Embryonic facial prominence (tissue), 1 donor: ENCODE results near the gene HNRNPUL1.
"Not testable (repeated sequence)": the region's sequence is repeated elsewhere in the genome, so short reads cannot be mapped to it uniquely, and the experiment has no call there.

Source experiments
- DNase-seq: peaks from one replicate; pipeline ENCODE4 v3.0.0-alpha.2; 2016; ENCODE audit errors: extremely low spot score

Gene HNRNPUL1

GRCh38 chr19:41263850-41264580 lies at the start of gene HNRNPUL1:
HNRNPUL1 (plus strand) TSS chr19:41264372; CDS start chr19:41264504, 132 bp downstream.
- peak; percentile 100 for DNase-seq

GRCh38 chr19:41217741-41218140 lies 46.4 kb upstream of the HNRNPUL1 start:
- no peak for DNase-seq

GRCh38 chr19:41218249-41218614 lies 45.9 kb upstream of the HNRNPUL1 start:
- DNase-seq: no peak

- peak; percentile 55 for DNase-seq
Observed at GRCh38 chr19:41218615-41219507, 45.3 kb upstream of the HNRNPUL1 start, which contains the start of gene AXL. AXL (plus strand) TSS chr19:41219223; CDS start chr19:41219393, 170 bp downstream.

- DNase-seq: no peak
Observed at GRCh38 chr19:41219924-41220567, 44.1 kb upstream of the HNRNPUL1 start.

- DNase-seq: no peak
Observed at GRCh38 chr19:41220811-41221210, 43.4 kb upstream of the HNRNPUL1 start.

- no peak for DNase-seq
Observed at GRCh38 chr19:41221514-41222205, 42.5 kb upstream of the HNRNPUL1 start.

- DNase-seq: no peak
Observed at GRCh38 chr19:41222240-41222639, 41.9 kb upstream of the HNRNPUL1 start.

GRCh38 chr19:41223431-41224234 lies 40.5 kb upstream of the HNRNPUL1 start:
- no peak for DNase-seq

GRCh38 chr19:41224632-41225031 lies 39.5 kb upstream of the HNRNPUL1 start:
- DNase-seq: no peak

- DNase-seq: peak; percentile 47
Observed at GRCh38 chr19:41225238-41226052, 38.7 kb upstream of the HNRNPUL1 start.

- DNase-seq: peak; percentile 28
Observed at GRCh38 chr19:41226053-41226873, 37.9 kb upstream of the HNRNPUL1 start.

GRCh38 chr19:41226874-41227390 lies 37.2 kb upstream of the HNRNPUL1 start:
- no peak for DNase-seq

GRCh38 chr19:41228486-41228885 lies 35.7 kb upstream of the HNRNPUL1 start:
- DNase-seq: no peak

- not testable (repeated sequence) for DNase-seq
Observed at GRCh38 chr19:41229338-41229737, 34.8 kb upstream of the HNRNPUL1 start.

GRCh38 chr19:41230067-41230857 lies 33.9 kb upstream of the HNRNPUL1 start:
- DNase-seq: no peak

GRCh38 chr19:41232686-41233085 lies 31.5 kb upstream of the HNRNPUL1 start:
- no peak for DNase-seq

GRCh38 chr19:41233748-41234240 lies 30.4 kb upstream of the HNRNPUL1 start:
- no peak for DNase-seq
